Liver (tissue), 9 donors: ENCODE results near the gene FBXW11. TPM values are rescaled to one million over a fixed set of nuclear protein-coding genes. Genes with fewer than 3 reads are reported as not detected.
"Not testable (repeated sequence)": the region's sequence is repeated elsewhere in the genome, so short reads cannot be mapped to it uniquely, and the experiment has no call there.

Experiments used
- DNase-seq: peaks from one replicate; pipeline ENCODE4 v3.0.0-alpha.2; 2017; ENCODE audit warnings: low spot score
- H3K27ac ChIP-seq, 2 donors: one replicate each; pipeline ENCODE4 v1.7.0; 2013; ENCODE audit warnings: inconsistent platforms in 2 of 2, low read length in 2 of 2, control low read depth in 1 of 2, low read depth in 1 of 2, mild to moderate bottlenecking in 1 of 2
- H3K27me3 ChIP-seq, 4 donors: one replicate each; pipeline versions ENCODE4 v1.6.1 to v1.7.0; 2013; ENCODE audit warnings: low read length in 3 of 4, inconsistent platforms in 1 of 4, mild to moderate bottlenecking in 1 of 4, moderate library complexity in 1 of 4; ENCODE audit not compliant: control insufficient read depth in 4 of 4, insufficient read depth in 4 of 4
- H3K36me3 ChIP-seq, 4 donors: one replicate each; pipeline versions ENCODE4 v1.6.1 to v1.7.0; 2013; ENCODE audit warnings: low read length in 3 of 4, mild to moderate bottlenecking in 3 of 4, low read depth in 1 of 4, moderate library complexity in 1 of 4; ENCODE audit not compliant: control insufficient read depth in 4 of 4, insufficient read depth in 3 of 4
- H3K4me1 ChIP-seq, 4 donors: one replicate each; pipeline versions ENCODE4 v1.6.1 to v1.7.0; 2013; ENCODE audit warnings: low read length in 3 of 4, mild to moderate bottlenecking in 3 of 4, moderate library complexity in 1 of 4; ENCODE audit not compliant: control insufficient read depth in 4 of 4, insufficient read depth in 4 of 4
- H3K4me3 ChIP-seq, 3 donors: one replicate each; pipeline versions ENCODE4 v1.6.1 to v1.7.0; 2013; ENCODE audit warnings: low read length in 3 of 3, control low read depth in 1 of 3, low read depth in 1 of 3, mild to moderate bottlenecking in 1 of 3
- H3K9ac ChIP-seq, 2 donors: one replicate each; pipeline ENCODE4 v1.7.0; 2013; ENCODE audit warnings: low read length in 2 of 2, mild to moderate bottlenecking in 2 of 2, moderate library complexity in 2 of 2, control low read depth in 1 of 2, low read depth in 1 of 2
- H3K9me3 ChIP-seq, 4 donors: one replicate each; pipeline versions ENCODE4 v1.6.1 to v1.7.0; 2013; ENCODE audit warnings: low read length in 3 of 4; ENCODE audit not compliant: control insufficient read depth in 4 of 4
- ATF3 ChIP-seq: IDR thresholded peaks from 2 replicates; pipeline ENCODE4 v1.6.1; 2016; ENCODE audit warnings: antibody characterized with exemption
- CTCF ChIP-seq: fragments of 150-350 bp; IDR thresholded peaks from 2 replicates; pipeline ENCODE4 v1.5.1; 2017; ENCODE audit warnings: improper control_type of control experiment, low read depth, low read length; ENCODE audit not compliant: missing input control
- FOXA2 ChIP-seq: IDR thresholded peaks from 2 replicates; pipeline ENCODE4 v1.6.1; 2016; ENCODE audit warnings: antibody characterized with exemption
- GABPA ChIP-seq, 2 donors: IDR thresholded peaks in 1 of 2; conservative IDR thresholded peaks in 1 of 2; 2 replicates each; pipeline ENCODE4 v1.6.1; 2016; ENCODE audit warnings: antibody characterized with exemption in 2 of 2, mild to moderate bottlenecking in 1 of 2, moderate library complexity in 1 of 2
- HNF4A ChIP-seq, 2 donors: conservative IDR thresholded peaks; 2 replicates each; pipeline ENCODE4 v1.6.1; 2016; ENCODE audit warnings: antibody characterized with exemption in 2 of 2, mild to moderate bottlenecking in 2 of 2
- JUND ChIP-seq, 2 donors: IDR thresholded peaks; 2 replicates each; pipeline ENCODE4 v1.6.1; 2016; ENCODE audit warnings: antibody characterized with exemption in 2 of 2
- MAX ChIP-seq: IDR thresholded peaks from 2 replicates; pipeline ENCODE4 v1.6.1; 2016; ENCODE audit warnings: antibody characterized with exemption
- NR2F2 ChIP-seq: IDR thresholded peaks from 2 replicates; pipeline ENCODE4 v1.6.1; 2016; ENCODE audit warnings: antibody characterized with exemption
- RAD21 ChIP-seq, 2 donors: IDR thresholded peaks; 2 replicates each; pipeline ENCODE4 v1.6.1; 2016; ENCODE audit warnings: antibody characterized with exemption in 2 of 2, mild to moderate bottlenecking in 2 of 2
- SP1 ChIP-seq: IDR thresholded peaks from 2 replicates; pipeline ENCODE4 v1.6.1; 2018; ENCODE audit warnings: antibody characterized with exemption, mild to moderate bottlenecking
- TAF1 ChIP-seq: conservative IDR thresholded peaks from 2 replicates; pipeline ENCODE4 v1.6.1; 2016; ENCODE audit warnings: antibody characterized with exemption, mild to moderate bottlenecking
- YY1 ChIP-seq: IDR thresholded peaks from 2 replicates; pipeline ENCODE4 v1.6.1; 2016; ENCODE audit warnings: antibody characterized with exemption, mild to moderate bottlenecking
- ZBTB33 ChIP-seq: IDR thresholded peaks from 2 replicates; pipeline ENCODE4 v1.6.1; 2016; ENCODE audit warnings: antibody characterized with exemption
- WGBS: extraction: QIAGEN DNeasy Blood & Tissue Kit; methylation state at CpG from one replicate; pipeline ENCODE4 v1.1.7; 2013; 5-methylcytosine and 5-hydroxymethylcytosine counted together
- polyA plus RNA-seq, 2 donors: library from polyadenylated mRNA; stranded (reverse) in 1 of 2; unstranded in 1 of 2; fragments of 200-250 nt in 1 of 2; fragments of >200 nt in 1 of 2; fragmentation: Nextera tagmentation in 1 of 2; extraction: Ambion mirVana in 1 of 2; gene quantifications; one replicate each; pipeline versions ENCODE4 v1.2.1 to v1.2.3, GENCODE V29; 2013 to 2015
- total RNA-seq, 2 donors: library from RNA; depleted of rRNA; stranded (reverse); fragments of >200 nt; gene quantifications; one replicate each; pipeline ENCODE4 v1.2.3, GENCODE V29; 2014
- donor health status: healthy.
- donor health status: healthy.
- donor health status: healthy.
- donor health status: healthy.
- donor health status: healthy.

Gene FBXW11
- total and polyA plus RNA-seq, 4 donors, result 11.2 to 37.5 (median 22.0) TPM

- 89% methylated on average over 1 of the region's 1 CpG for WGBS
- peaks cover 0 to 2% (median 0%) of the 10 kb centered on the region in 4 donors for H3K4me1 ChIP-seq
- H3K27me3 ChIP-seq, result no peaks in the 10 kb centered on the region
- H3K9ac ChIP-seq, result no peak overlapping the region
- TF ChIP-seq TAF1, result no peak
- TF ChIP-seq CTCF, result no peak
- no peak for TF ChIP-seq HNF4A (conservative IDR thresholded peaks at IDR 0.05)
- H3K36me3 ChIP-seq, result no peaks in the 10 kb centered on the region
- H3K4me3 ChIP-seq, result no peak overlapping the region
- no peak for DNase-seq
- peaks cover 1 to 8% (median 5%) of the 10 kb centered on the region in 4 donors for H3K9me3 ChIP-seq
- no peak overlapping the region for H3K27ac ChIP-seq
Observed at GRCh38 chr5:171978016-171978415, 28.4 kb downstream of the FBXW11 start.

GRCh38 chr5:171977244-171977950 lies 29.0 kb downstream of the FBXW11 start:
- H3K4me1 ChIP-seq, H3K27me3 ChIP-seq, DNase-seq, H3K9ac ChIP-seq, H3K27ac ChIP-seq, H3K9me3 ChIP-seq, H3K36me3 ChIP-seq, H3K4me3 ChIP-seq: not testable (repeated sequence)
- WGBS, result 81% methylated on average over 6 of the region's 6 CpGs

GRCh38 chr5:171975877-171976667 lies 30.4 kb downstream of the FBXW11 start:
- Histone ChIP-seq H3K9ac (no peak overlapping the region), H3K36me3 (no peaks in the 10 kb centered on the region), H3K27me3 (no peaks in the 10 kb centered on the region), H3K9me3 (peaks cover 1 to 8% (median 5%) of the 10 kb centered on the region in 4 donors), H3K4me1 (peaks cover 0 to 3% (median 2%) of the 10 kb centered on the region in 4 donors), H3K4me3 (no peak overlapping the region), H3K27ac (no peak overlapping the region)
- 89% methylated on average over 5 of the region's 5 CpGs for WGBS
- DNase-seq, result no peak
- TF ChIP-seq FOXA2 (no peak), YY1 (no peak), GABPA (IDR thresholded peaks at IDR 0.05 in 1 of 2, conservative IDR thresholded peaks at IDR 0.05 in 1 of 2) (no peak), JUND (IDR thresholded peaks at IDR 0.05) (no peak), ATF3 (no peak), NR2F2 (no peak), RAD21 (IDR thresholded peaks at IDR 0.05) (no peak), MAX (no peak), HNF4A (conservative IDR thresholded peaks at IDR 0.05) (no peak), SP1 (no peak), ZBTB33 (no peak)
